ENCODE measurements around the gene MINDY4B.
A peak's percentile ranks its signal among the peaks of the same experiment; 100 is the strongest.

MINDY4B gene

DNA sequence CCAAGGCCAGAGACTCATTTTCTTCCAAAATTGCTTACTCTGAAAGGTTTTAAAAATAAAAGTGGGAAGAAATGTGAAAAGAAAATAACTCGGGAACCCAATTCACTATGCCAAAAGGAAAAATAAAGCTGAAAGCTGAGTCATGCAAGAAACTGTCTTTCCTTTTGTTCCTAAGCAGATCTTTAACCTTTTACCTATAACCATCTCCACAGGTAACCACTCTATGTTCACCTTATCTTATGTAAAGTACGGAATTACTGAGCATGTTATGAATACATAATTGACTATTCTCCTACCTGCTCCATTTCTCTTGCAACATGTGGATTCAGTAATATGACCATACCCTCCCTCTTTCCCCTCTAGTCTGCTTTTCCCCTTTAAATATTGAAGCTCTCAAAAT is 62.0 kb downstream of the MINDY4B start:
- no peak for DNase-seq (ENCODE audit: low spot score)

DNA sequence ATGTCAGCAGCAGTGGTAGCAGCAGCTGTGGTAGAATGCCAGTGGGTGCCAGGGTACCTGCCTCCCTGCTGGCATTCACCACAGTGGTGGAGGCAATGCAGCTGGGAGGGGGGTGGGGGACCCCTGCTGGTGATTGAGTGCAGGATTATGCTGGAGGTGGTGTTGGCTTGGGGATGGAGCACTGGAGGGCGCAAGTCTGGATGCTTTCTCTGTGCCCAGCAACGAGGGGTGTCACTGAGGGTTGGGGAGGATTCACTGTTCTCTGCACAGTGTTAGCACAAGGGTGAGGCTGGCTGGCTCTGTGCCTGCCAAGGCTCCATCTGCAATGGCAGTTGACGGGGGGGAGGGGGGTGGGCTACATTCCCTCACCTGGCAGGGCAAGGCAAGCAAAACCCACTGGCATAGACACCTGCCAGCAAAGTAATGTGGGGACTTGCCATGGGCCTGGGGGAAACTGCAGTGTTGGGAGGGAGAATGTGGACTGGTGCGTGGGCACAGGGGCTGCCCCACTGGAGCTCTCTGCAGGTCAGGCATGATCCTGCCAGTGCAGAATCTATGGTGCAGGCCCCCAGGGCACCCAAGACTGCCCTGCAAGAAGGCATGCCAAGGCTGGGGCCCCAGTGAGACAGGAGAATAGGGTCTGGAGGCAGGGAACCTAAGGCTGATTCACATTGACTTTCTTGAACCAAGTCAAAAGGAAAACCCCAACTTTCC is 64.3 kb downstream of the MINDY4B start:
- DNase-seq (ENCODE audit: low spot score) = no peak

GRCh38 chr3:150830745-150831144 is 74.5 kb downstream of the MINDY4B start:
- no peak for DNase-seq (ENCODE audit: low spot score)

DNA sequence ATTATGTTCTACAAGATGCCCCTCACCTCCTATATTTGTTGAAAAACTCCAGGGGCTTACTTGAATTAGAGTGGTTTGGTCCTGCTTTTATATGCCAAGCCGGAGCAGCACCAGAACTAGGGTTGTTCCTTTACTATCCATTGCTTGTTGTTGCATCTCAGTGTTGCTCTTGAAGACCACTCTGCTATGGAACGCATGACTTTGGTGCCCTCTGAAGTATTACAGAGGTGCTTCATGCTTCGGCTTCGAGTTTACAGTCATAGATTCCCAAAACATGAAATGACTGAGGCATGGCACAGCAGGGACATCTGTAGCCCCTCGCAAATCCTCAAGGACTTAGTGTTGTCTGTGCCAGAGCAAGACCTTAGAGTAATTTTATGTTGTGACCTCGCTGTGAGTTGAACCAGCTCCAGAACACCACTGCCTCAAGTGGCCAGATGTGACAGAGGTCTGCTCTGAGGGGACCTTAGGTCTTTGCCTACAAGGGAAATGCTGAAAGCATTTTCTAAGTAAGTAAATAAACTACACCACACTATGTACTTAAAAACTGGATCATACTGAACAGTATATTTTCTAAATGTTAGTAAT is 75.1 kb downstream of the MINDY4B start:
- peak; percentile 42 for DNase-seq (ENCODE audit: low spot score)

GRCh38 chr3:150829408-150829807 is 75.8 kb downstream of the MINDY4B start:
- no peak for DNase-seq (ENCODE audit: low spot score)

- DNase-seq (ENCODE audit: low spot score) = no peak
These were observed 76.2 kb downstream of the MINDY4B start for GRCh38 chr3:150828997-150829396.

DNA sequence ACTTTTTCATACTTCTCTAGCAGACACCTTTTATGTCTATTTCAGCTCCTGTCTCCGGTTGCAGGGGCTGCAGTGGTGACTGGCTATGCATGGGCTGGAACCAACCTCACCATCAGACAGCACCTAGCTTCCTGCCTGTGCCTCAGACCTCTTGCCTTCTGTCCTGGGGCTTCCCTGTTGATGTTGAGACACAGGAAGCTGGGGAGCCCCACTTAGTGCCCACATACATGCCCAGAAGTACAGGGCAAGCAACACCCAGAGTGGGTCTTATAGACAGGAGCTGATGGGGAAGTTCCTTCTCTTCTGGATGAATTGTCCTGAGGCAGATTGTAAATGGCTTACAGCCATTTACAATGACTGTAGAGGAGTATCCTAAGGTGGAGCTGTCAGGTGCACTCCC is 77.0 kb downstream of the MINDY4B start:
- no peak for DNase-seq (ENCODE audit: low spot score)

DNA sequence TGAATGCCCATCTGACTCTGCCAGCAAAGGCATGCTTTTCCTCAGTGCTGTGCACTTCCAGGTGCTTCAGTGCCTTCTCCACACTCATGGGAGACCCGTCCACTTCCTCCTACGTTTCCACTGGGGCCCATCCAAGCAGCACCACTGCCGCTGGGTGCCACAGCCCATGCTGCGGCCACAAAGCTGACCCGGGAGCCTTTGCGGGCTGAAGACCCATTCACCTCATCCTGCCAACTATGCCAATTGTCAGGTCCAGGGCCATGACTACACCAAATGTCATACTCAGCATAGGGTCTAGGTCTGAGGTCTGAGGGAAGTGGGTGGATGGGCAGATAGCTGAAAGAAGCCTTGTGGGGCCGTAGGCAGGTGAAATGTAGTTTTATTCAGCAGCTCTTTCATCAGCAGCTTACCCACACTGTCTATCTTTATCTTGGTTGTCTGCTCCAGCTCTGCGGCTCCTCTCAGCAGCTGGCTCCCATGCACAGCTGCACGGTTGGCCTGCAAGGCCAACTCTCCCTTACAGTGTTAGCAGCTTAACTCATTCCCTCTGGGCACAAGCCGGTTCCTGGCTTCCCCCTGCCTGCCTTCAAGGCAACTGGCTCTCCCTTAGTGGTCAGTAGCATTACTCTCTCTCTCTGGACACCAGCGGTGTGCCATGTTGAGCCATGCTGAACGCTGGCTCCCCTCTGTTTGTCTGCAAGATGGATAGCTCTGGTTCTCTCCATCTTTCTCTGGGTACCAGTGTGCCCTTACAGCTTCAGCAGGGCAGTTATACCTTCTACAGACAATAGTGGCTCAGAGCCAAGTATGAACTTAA is 78.6 kb downstream of the MINDY4B start:
- DNase-seq (ENCODE audit: low spot score) = no peak

DNA sequence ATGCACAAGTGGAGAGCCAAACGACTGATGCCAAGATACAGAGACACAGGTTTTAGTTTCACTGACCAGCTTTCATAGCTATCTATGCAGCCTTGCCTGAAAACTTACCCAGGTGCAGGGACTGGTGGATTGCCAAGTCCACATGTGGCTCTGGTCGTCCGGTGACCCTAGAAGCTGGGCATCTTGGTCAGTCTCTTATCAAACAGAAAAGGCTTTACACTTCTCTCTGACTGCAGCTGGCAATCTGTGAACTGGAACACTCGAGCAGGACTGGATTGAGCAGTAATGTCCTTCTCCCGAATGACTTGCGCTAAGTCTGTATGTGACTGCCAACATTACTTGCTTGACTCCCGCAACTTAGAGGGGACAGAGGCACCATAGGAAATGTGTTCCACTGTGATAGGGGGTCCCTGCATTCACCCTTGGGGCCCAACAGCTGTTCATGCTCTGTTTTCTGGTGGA is 79.3 kb downstream of the MINDY4B start:
- no peak for DNase-seq (ENCODE audit: low spot score)

- no peak for DNase-seq (ENCODE audit: low spot score)
These were observed 79.9 kb downstream of the MINDY4B start for GRCh38 chr3:150825192-150825915.

- DNase-seq (ENCODE audit: low spot score) = no peak
These were observed 82.0 kb downstream of the MINDY4B start for GRCh38 chr3:150823277-150823676.

DNA sequence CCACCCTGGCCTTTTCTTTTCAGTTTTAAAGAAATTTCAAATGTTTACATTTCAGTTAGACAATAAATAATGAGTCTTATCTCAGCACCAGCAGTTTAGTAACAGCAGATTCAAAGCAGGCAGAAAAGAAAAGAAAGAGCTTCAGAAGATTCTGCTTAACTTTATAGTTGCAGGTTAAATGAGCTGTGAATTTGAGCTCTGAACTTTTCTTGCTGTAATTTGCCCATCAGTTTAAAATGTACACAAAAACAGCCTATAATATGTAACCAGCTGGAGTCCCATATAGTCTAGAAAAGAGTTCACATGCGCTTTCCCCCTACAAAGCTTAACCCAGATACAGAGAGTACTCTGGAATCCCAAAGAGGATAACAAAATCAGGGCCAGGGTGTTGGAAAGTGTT is 82.6 kb downstream of the MINDY4B start:
- no peak for DNase-seq (ENCODE audit: low spot score)
